ENCODE data around the gene IVL. TPM values are rescaled to one million over a fixed set of nuclear protein-coding genes. Genes with fewer than 3 reads are reported as not detected.

Gene IVL
- polyA plus RNA-seq, 1 experiment, result not detected

- no peak for TF ChIP-seq CTCF (IDR thresholded peaks at IDR 0.05; ENCODE audit: low read depth, low read length)
- ChIA-PET POLR2A (no interaction called here), CTCF (no interaction called here)
- DNase-seq (ENCODE audit: low read depth, low spot score), result no peak
- no peaks in the 10 kb centered on the region for H3K9me3 ChIP-seq (ENCODE audit: control insufficient read depth, insufficient read depth, low read length)
- H3K4me3 ChIP-seq (ENCODE audit: low read depth, low read length), result no peak overlapping the region
- no peaks in the 10 kb centered on the region for H3K27me3 ChIP-seq (ENCODE audit: control insufficient read depth, insufficient read depth, low read length)
- no peak overlapping the region for H3K27ac ChIP-seq (ENCODE audit: low read depth, low read length)
Observed at GRCh38 chr1:152954436-152954835, 46.1 kb downstream of the IVL start.

- Histone ChIP-seq H3K27me3 (ENCODE audit: control insufficient read depth, insufficient read depth, low read length) (no peaks in the 10 kb centered on the region), H3K9me3 (ENCODE audit: control insufficient read depth, insufficient read depth, low read length) (peaks cover 6% of the 10 kb centered on the region), H3K27ac (ENCODE audit: low read depth, low read length) (no peak overlapping the region), H3K4me3 (ENCODE audit: low read depth, low read length) (no peak overlapping the region)
- no peak for DNase-seq (ENCODE audit: low read depth, low spot score)
- TF ChIP-seq CTCF (IDR thresholded peaks at IDR 0.05; ENCODE audit: low read depth, low read length), result no peak
- CTCF ChIA-PET, result no interaction called here
- POLR2A ChIA-PET, result no interaction called here
Observed at GRCh38 chr1:152957561-152957960, 49.2 kb downstream of the IVL start.

- DNase-seq (ENCODE audit: low read depth, low spot score), result no peak
- TF ChIP-seq CTCF (IDR thresholded peaks at IDR 0.05; ENCODE audit: low read depth, low read length), result no peak
- ChIA-PET POLR2A (no interaction called here), CTCF (no interaction called here)
- no peaks in the 10 kb centered on the region for H3K27me3 ChIP-seq (ENCODE audit: control insufficient read depth, insufficient read depth, low read length)
- no peak overlapping the region for H3K4me3 ChIP-seq (ENCODE audit: low read depth, low read length)
- H3K27ac ChIP-seq (ENCODE audit: low read depth, low read length), result no peak overlapping the region
- peaks cover 9% of the 10 kb centered on the region for H3K9me3 ChIP-seq (ENCODE audit: control insufficient read depth, insufficient read depth, low read length)
Observed at GRCh38 chr1:152959273-152959672, 50.9 kb downstream of the IVL start.

- ChIA-PET CTCF (no interaction called here), POLR2A (no interaction called here)
- Histone ChIP-seq H3K27ac (ENCODE audit: low read depth, low read length) (no peak overlapping the region), H3K9me3 (ENCODE audit: control insufficient read depth, insufficient read depth, low read length) (peaks cover 9% of the 10 kb centered on the region), H3K27me3 (ENCODE audit: control insufficient read depth, insufficient read depth, low read length) (no peaks in the 10 kb centered on the region), H3K4me3 (ENCODE audit: low read depth, low read length) (no peak overlapping the region)
- no peak for DNase-seq (ENCODE audit: low read depth, low spot score)
- no peak for TF ChIP-seq CTCF (IDR thresholded peaks at IDR 0.05; ENCODE audit: low read depth, low read length)
Observed at GRCh38 chr1:152959801-152960451, 51.6 kb downstream of the IVL start.

DNA sequence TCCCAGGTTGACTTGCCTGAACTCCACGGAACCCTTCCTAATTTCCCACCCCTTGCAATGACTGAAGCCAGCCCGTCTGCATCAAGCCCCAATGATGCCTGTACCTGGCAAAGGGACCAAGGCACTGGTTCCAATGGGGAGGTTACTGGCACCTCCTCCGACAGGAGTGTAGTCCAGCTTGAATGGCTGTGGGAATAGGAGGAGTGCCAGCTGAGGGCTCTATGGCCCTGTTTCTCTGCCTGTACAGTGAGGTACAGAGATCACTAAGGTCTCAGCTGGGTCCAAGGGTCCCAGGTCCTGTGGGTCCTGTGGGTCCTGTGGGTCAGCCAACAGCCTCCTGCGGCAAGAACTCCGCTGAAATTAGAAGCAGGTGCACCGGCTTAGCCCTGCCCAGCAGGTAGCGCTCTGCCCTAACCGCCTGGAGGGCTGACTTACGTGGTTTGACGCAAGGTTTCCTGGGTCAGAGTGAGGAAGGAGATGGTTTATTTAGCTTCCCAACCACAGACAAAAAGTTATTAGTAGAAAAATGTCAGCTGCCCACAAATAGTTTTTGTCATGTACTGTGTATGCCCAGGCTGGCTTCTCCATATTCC is 52.2 kb downstream of the IVL start:
- POLR2A ChIA-PET, result no interaction called here
- TF ChIP-seq CTCF (IDR thresholded peaks at IDR 0.05; ENCODE audit: low read depth, low read length), result no peak
- Histone ChIP-seq H3K27me3 (ENCODE audit: control insufficient read depth, insufficient read depth, low read length) (no peaks in the 10 kb centered on the region), H3K9me3 (ENCODE audit: control insufficient read depth, insufficient read depth, low read length) (peaks cover 9% of the 10 kb centered on the region), H3K4me3 (ENCODE audit: low read depth, low read length) (no peak overlapping the region), H3K27ac (ENCODE audit: low read depth, low read length) (no peak overlapping the region)
- CTCF ChIA-PET, result no interaction called here
- no peak for DNase-seq (ENCODE audit: low read depth, low spot score)

Other genes with a start within 250 kb of the IVL start
- not detected in 2 replicates for gene LCE2D, start 245.2 kb upstream of the IVL start, polyA plus RNA-seq (2011; rRNA removed)
- not detected in 2 replicates for gene LCE2C, start 233.3 kb upstream of the IVL start, polyA plus RNA-seq (2011; rRNA removed)
- not detected in 2 replicates for gene LCE2B, start 222.4 kb upstream of the IVL start, polyA plus RNA-seq (2011; rRNA removed)
- not detected in 2 replicates for gene LCE2A, start 210.2 kb upstream of the IVL start, polyA plus RNA-seq (2011; rRNA removed)
- gene LCE4A, start 200.4 kb upstream of the IVL start, polyA plus RNA-seq (2011; rRNA removed), result not detected in 2 replicates
- not detected in 2 replicates for gene KPRP, start 150.5 kb upstream of the IVL start, polyA plus RNA-seq (2011; rRNA removed)
- gene LCE1F, start 133.4 kb upstream of the IVL start, polyA plus RNA-seq (2011; rRNA removed), result not detected in 2 replicates
- gene LCE1E, start 122.3 kb upstream of the IVL start, polyA plus RNA-seq (2011; rRNA removed), result not detected in 2 replicates
- gene LCE1D, start 111.8 kb upstream of the IVL start, polyA plus RNA-seq (2011; rRNA removed), result not detected in 2 replicates
- gene LCE1C, start 101.9 kb upstream of the IVL start, polyA plus RNA-seq (2011; rRNA removed), result not detected in 2 replicates
- gene LCE1B, start 96.6 kb upstream of the IVL start, polyA plus RNA-seq (2011; rRNA removed), result not detected in 2 replicates
- not detected in 2 replicates for gene LCE1A, start 81.1 kb upstream of the IVL start, polyA plus RNA-seq (2011; rRNA removed)
- gene LCE6A, start 65.7 kb upstream of the IVL start, polyA plus RNA-seq (2011; rRNA removed), result not detected in 2 replicates
- gene LCE7A, start 48.5 kb upstream of the IVL start, polyA plus RNA-seq (2011; rRNA removed), result not detected in 2 replicates
- not detected in 2 replicates for gene SMCP, start 30.2 kb upstream of the IVL start, polyA plus RNA-seq (2011; rRNA removed)
- gene SPRR5, start 38.7 kb downstream of the IVL start, polyA plus RNA-seq (2011; rRNA removed), result not detected in 2 replicates
- gene SPRR4, start 62.1 kb downstream of the IVL start, polyA plus RNA-seq (2011; rRNA removed), result not detected in 2 replicates
- not detected in 2 replicates for gene SPRR1A, start 75.5 kb downstream of the IVL start, polyA plus RNA-seq (2011; rRNA removed)
- not detected in 2 replicates for gene SPRR3, start 93.2 kb downstream of the IVL start, polyA plus RNA-seq (2011; rRNA removed)
- gene SPRR1B, start 122.7 kb downstream of the IVL start, polyA plus RNA-seq (2011; rRNA removed), result not detected in 2 replicates
- not detected in 2 replicates for gene SPRR2D, start 132.6 kb downstream of the IVL start, polyA plus RNA-seq (2011; rRNA removed)
- not detected in 2 replicates for gene SPRR2A, start 149.0 kb downstream of the IVL start, polyA plus RNA-seq (2011; rRNA removed)
- gene SPRR2B, start 163.1 kb downstream of the IVL start, polyA plus RNA-seq (2011; rRNA removed), result not detected in 2 replicates
- not detected in 2 replicates for gene SPRR2E, start 186.0 kb downstream of the IVL start, polyA plus RNA-seq (2011; rRNA removed)
- not detected in 2 replicates for gene SPRR2F, start 205.0 kb downstream of the IVL start, polyA plus RNA-seq (2011; rRNA removed)
- gene SPRR2G, start 242.3 kb downstream of the IVL start, polyA plus RNA-seq (2011; rRNA removed), result not detected in 2 replicates